Measurements from ENCODE around the gene CERCAM.

GRCh38 chr9:128393970-128394369, 26.7 kb upstream of the CERCAM start:
- TF ChIP-seq ZSCAN16 (tag by site-specific recombination; IDR thresholded peaks at IDR 0.05) (no peak), ZNF398 (tag by site-specific recombination; IDR thresholded peaks at IDR 0.05) (no peak), ZNF266 (tag by site-specific recombination; IDR thresholded peaks at IDR 0.05; ENCODE audit: low read depth) (no peak), ZNF138 (tag by site-specific recombination; IDR thresholded peaks at IDR 0.05; ENCODE audit: borderline replicate concordance) (no peak), YY1 (tag by site-specific recombination; IDR thresholded peaks at IDR 0.05) (no peak), HOXA7 (CRISPR knock-in tag; IDR thresholded peaks at IDR 0.05; ENCODE audit: borderline replicate concordance) (no peak), KLF9 (tag by site-specific recombination; IDR thresholded peaks at IDR 0.05; ENCODE audit: low read depth) (peak; percentile 43), ZIC2 (tag by site-specific recombination; IDR thresholded peaks at IDR 0.05) (no peak)
- TF ChIP-seq, protein P1, sequence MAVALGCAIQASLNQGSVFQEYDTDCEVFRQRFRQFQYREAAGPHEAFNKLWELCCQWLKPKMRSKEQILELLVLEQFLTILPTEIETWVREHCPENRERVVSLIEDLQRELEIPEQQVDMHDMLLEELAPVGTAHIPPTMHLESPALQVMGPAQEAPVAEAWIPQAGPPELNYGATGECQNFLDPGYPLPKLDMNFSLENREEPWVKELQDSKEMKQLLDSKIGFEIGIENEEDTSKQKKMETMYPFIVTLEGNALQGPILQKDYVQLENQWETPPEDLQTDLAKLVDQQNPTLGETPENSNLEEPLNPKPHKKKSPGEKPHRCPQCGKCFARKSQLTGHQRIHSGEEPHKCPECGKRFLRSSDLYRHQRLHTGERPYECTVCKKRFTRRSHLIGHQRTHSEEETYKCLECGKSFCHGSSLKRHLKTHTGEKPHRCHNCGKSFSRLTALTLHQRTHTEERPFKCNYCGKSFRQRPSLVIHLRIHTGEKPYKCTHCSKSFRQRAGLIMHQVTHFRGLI (tag by site-specific recombination; IDR thresholded peaks at IDR 0.05), result no peak
- TF ChIP-seq, protein P2, sequence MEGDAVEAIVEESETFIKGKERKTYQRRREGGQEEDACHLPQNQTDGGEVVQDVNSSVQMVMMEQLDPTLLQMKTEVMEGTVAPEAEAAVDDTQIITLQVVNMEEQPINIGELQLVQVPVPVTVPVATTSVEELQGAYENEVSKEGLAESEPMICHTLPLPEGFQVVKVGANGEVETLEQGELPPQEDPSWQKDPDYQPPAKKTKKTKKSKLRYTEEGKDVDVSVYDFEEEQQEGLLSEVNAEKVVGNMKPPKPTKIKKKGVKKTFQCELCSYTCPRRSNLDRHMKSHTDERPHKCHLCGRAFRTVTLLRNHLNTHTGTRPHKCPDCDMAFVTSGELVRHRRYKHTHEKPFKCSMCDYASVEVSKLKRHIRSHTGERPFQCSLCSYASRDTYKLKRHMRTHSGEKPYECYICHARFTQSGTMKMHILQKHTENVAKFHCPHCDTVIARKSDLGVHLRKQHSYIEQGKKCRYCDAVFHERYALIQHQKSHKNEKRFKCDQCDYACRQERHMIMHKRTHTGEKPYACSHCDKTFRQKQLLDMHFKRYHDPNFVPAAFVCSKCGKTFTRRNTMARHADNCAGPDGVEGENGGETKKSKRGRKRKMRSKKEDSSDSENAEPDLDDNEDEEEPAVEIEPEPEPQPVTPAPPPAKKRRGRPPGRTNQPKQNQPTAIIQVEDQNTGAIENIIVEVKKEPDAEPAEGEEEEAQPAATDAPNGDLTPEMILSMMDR (tag by site-specific recombination; IDR thresholded peaks at IDR 0.05), result no peak
- TF ChIP-seq, protein P3, sequence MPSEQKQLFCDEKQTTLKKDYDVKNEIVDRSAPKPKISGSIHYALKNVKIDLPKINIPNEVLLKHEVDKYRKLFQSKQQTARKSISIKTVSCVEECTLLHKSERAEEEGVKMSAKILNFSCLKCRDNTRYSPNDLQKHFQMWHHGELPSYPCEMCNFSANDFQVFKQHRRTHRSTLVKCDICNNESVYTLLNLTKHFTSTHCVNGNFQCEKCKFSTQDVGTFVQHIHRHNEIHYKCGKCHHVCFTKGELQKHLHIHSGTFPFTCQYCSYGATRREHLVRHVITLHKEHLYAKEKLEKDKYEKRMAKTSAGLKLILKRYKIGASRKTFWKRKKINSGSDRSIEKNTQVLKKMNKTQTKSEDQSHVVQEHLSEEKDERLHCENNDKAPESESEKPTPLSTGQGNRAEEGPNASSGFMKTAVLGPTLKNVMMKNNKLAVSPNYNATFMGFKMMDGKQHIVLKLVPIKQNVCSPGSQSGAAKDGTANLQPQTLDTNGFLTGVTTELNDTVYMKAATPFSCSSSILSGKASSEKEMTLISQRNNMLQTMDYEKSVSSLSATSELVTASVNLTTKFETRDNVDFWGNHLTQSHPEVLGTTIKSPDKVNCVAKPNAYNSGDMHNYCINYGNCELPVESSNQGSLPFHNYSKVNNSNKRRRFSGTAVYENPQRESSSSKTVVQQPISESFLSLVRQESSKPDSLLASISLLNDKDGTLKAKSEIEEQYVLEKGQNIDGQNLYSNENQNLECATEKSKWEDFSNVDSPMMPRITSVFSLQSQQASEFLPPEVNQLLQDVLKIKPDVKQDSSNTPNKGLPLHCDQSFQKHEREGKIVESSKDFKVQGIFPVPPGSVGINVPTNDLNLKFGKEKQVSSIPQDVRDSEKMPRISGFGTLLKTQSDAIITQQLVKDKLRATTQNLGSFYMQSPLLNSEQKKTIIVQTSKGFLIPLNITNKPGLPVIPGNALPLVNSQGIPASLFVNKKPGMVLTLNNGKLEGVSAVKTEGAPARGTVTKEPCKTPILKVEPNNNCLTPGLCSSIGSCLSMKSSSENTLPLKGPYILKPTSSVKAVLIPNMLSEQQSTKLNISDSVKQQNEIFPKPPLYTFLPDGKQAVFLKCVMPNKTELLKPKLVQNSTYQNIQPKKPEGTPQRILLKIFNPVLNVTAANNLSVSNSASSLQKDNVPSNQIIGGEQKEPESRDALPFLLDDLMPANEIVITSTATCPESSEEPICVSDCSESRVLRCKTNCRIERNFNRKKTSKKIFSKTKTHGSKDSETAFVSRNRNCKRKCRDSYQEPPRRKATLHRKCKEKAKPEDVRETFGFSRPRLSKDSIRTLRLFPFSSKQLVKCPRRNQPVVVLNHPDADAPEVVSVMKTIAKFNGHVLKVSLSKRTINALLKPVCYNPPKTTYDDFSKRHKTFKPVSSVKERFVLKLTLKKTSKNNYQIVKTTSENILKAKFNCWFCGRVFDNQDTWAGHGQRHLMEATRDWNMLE (tag by site-specific recombination; conservative IDR thresholded peaks at IDR 0.05; ENCODE audit: low read depth), result no peak
- TF ChIP-seq, protein P4, sequence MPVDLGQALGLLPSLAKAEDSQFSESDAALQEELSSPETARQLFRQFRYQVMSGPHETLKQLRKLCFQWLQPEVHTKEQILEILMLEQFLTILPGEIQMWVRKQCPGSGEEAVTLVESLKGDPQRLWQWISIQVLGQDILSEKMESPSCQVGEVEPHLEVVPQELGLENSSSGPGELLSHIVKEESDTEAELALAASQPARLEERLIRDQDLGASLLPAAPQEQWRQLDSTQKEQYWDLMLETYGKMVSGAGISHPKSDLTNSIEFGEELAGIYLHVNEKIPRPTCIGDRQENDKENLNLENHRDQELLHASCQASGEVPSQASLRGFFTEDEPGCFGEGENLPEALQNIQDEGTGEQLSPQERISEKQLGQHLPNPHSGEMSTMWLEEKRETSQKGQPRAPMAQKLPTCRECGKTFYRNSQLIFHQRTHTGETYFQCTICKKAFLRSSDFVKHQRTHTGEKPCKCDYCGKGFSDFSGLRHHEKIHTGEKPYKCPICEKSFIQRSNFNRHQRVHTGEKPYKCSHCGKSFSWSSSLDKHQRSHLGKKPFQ (tag by site-specific recombination; IDR thresholded peaks at IDR 0.05), result no peak

Data from HEK293 (cell line).